ENCODE data around the gene ADCY1.

ADCY1 gene

DNA sequence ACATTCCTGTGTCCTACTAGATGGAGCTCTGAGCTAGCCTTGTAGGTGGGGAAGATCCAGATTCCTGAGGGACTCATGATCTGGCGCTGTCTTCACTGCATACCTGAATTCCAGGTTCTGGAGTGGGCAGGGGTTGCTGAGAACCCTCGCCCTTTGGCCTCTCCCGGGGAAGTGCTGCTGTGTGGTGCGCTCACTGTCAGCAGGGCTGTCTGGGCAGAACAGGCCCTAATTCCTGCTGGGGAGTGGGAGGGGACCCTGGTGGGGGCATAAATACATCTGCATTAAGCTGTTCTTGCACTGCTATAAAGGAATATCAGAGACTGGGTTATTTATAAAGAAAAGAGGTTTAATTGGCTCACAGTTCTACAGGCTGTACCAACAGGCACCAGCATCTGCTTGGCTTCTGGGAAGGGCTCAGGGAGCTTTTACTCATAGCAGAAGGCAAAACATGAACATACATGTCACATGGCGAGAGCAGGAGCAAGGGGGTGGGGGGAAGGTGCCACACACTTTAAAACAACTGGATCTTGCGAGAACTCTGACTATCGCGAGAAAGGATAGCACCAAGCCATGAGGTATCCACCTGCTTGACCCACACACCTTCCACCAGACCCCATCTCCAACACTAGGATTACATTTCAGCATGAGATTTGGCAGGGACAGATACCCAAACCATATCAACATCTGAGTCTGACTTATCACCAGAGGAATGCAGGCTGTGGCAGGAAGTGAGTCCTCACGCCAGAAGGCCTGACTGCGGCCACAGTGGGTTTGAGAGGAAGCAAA, 115.0 kb downstream of the ADCY1 start:
- no peak for DNase-seq (ENCODE audit: low read depth in 2 of 3, low spot score in 1 of 3)

DNA sequence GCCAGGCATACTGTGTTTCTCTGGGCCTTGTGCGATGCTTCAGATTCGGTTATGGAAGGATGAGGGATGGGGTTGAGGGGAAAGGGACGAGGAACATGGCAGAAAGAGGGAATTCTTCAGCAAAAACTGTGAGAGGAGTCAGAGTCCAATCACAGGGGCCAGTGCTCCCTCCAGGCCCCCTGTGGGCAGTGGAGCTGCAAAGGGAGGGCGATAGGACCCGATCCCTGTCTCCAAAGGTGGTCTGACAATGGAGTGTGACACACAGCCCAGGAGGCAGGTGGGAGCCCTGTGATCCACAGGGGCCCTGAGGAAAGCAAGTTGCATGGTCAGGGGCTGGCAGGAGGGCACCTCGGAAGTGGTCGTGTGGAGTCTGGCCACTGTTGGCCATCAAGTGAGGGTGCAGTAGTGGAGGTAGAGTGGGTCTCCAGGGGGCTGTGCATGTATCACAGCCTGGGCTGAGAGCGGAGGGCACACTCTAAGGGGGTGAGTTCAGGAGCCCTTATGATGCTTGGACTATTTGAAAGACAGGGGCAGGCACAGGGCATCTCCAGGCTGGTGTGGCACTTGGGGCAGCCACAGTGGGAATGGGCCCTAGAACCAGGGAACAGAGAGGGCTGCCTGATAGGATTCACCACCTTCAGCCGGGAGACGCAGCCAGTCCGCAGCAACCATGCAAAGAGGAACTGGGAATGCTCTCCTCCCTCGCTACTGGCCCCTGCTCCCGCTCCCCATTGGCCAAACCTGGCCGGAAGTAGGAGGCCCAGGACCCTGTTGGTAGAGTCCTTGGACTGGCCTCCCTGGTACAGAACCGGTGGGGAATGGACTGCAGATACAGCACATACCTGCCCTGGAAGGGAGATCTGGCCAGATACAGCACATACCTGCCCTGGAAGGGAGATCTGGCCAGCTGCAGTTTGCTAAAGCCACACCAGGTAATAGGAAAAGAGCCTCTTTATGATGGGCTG, 115.9 kb downstream of the ADCY1 start:
- no peak for DNase-seq (ENCODE audit: low read depth in 2 of 3, low spot score in 1 of 3)

DNA sequence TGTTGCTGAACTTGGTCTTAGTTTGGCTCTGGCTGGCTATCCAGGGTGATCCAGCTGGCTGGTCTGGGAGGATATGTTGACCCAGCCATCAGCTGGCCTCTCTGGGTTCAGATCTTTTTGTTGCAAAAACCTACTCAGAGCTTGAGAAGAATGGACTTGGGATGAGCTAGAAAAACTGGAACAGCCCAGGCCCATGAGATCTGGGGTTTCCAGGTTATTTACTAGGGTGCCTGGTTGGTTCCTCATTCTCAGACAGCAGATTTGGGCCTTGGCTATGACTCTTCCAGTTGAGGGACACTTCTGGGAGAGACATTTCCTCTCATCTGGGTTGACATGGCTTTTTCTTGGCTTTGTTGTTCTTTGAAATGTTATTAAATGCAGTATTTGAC, 116.6 kb downstream of the ADCY1 start:
- no peak for DNase-seq (ENCODE audit: low read depth in 2 of 3, low spot score in 1 of 3)

DNA sequence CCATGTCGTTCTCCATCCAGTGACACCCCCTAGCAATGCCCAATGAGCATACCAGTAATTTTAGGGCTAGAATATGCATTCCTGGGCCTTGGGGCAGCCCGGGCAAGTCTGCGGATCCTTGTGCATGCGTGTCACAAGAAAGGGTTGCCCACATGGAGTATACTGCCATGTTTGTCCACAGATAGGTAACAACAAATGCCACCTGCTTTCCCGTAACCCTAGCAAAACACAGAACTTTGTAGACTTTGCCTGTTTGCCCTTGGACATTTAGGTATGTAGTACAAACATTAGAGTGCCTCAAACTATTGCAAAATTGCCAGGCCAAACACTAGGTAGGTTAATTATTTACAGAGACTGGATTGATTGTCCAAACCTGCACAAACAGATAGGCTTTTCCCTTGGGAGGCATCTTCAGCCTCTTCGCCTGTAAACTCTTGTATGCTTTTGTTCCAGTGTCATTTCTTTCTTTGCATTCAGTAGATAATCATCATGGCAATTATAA, 117.0 kb downstream of the ADCY1 start:
- no peak for DNase-seq (ENCODE audit: low read depth in 2 of 3, low spot score in 1 of 3)

DNA sequence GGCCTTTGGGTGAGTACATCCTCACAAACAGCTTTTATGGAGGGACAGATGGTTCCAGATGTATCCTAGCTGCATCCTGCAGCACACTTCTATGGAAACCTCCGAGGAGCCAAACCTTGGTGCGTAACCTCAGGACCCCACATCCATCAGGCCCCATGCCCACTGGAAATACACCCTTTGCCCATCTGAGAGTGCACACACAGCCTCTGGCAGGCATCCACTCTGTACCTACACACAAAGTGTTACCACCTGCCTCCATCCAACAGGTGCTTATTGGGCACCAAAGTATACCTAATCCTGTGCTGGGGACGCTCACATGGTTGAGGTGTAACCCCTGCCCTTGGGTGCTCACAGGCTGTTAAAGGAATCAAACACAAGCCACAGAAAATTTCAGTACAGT, 117.9 kb downstream of the ADCY1 start:
- DNase-seq (ENCODE audit: low read depth in 2 of 3, low spot score in 1 of 3): no peak

DNA sequence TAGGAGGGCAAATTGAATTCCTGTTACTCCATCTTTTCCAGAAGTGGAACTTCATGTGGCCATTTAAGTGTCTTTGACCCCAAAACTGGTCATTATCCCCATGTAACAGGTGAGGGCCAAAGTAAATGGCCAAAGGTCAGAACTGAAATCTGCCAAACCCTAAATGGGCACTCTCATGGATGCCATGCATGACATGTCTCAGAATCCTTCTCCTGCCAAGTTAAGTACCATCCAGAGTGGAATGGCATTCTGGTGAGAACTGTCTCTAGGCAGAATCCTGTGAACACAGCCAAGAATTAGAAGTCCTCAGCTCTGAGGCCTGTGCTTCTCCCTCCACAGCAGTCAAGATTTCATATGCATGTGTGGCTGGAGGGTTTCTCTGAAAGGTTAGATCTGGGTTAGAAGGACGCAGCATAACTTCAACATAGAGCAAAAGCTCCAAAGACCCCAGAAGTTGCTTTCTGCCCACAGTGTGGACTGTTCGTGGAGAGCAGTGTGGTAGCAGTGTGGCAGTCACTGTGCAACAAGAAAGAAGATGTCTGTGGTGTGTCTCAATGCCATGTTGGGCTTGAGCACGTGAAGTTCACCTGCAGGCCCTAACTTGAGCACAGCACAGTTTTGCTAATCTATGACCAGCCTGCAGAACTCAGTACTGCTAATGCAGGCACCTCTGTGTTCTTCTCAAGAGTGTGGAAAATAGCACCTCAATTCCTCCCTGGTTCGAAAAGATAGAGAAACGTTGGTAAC, 121.3 kb downstream of the ADCY1 start:
- DNase-seq (ENCODE audit: low read depth in 2 of 3, low spot score in 1 of 3): no peak

DNA sequence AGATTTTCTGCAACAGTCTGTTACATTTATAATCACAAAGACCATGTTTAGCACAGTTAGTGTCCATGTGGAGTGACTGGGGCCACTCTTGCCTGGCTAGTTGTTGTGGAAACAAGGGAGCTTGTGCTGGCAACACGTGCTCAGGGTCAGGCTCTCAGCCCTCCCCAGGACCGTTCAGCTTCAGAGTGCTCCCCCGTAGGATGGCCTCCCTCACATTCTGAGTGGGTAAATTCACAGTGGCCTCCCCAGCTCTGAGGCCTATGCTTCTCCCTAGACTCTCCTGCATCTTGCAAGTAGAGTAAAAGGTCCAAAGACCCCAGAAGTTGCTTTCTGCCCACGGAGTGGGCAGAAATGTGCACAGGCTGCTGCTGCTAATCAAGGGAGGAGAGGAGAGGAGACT, 122.3 kb downstream of the ADCY1 start:
- no peak for DNase-seq (ENCODE audit: low read depth in 2 of 3, low spot score in 1 of 3)

DNA sequence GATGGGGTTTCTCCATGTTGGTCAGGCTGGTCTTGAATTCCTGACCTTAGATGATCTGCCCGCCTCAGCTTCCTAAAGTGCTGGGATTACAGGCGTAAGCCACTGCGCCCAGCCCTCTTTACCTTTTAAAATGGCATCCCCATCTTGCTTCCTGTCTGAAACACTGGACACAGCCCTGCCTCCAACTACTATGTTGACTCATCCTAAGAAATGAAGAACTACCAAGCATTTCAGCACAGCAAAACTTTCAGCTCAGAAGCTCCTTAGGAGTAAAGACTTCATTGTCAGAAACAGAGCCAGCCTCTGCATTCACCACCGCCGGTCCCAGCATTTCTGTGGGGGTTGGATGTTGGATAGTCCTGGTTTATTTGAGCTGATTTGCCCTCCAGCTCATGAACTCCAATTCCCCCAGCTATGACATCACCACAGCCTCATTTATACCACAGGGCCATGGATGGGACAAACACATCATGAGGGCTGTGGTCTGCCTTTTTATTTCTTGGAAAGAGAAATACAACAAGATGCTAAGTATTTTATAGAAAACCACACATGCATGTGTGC, 123.5 kb downstream of the ADCY1 start:
- DNase-seq (ENCODE audit: low read depth in 2 of 3, low spot score in 1 of 3): no peak

DNA sequence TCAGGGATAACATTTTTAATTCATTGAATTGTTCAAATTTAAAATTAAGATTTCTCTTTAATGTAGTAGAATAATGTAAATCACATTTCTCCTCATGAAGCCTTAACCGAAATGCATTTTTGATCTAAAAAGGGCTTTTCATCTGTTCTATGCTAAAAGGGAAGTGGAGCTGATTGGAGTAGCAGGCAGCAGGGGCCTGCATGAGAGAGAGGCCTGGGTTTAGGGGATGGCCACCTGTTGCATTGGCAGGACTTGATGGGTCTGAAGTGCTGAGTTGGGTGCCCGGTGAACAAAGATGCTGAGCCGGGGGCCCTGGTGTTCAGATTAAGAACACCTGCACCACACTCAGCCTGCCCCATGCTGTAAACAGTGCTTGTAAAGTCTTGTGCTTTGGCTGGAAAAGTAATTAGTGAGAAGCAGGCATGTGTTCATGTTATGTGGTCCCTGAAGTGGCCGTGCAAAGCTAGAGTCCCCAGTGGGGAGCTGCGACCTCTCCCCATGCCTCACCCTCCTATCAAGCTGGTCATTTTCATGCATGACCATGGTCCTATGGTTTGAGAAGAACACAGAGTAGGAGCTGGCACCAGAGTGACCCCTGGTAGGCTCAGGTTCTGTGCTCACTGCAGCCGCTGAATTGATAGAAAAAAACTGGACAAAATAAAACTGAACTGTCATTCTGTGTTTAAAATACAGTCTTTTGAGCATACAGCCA, 124.3 kb downstream of the ADCY1 start:
- DNase-seq (ENCODE audit: low read depth in 2 of 3, low spot score in 1 of 3): no peak

DNA sequence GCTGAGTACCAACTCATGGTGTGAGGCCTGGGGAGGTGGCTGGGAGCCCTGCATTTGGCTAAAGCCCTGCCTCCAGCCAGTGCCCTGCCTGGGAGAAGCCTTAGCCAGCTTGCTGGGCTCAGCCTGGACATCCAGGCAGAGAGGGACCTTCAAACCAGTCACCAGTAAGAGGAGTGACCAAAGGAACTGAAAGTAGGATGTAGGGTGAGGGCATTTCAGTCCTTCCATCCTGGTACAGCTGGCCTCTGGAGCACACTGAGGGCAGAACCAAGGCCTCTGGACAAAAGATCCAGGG, 124.8 kb downstream of the ADCY1 start:
- DNase-seq (ENCODE audit: low read depth in 2 of 3, low spot score in 1 of 3): no peak

DNA sequence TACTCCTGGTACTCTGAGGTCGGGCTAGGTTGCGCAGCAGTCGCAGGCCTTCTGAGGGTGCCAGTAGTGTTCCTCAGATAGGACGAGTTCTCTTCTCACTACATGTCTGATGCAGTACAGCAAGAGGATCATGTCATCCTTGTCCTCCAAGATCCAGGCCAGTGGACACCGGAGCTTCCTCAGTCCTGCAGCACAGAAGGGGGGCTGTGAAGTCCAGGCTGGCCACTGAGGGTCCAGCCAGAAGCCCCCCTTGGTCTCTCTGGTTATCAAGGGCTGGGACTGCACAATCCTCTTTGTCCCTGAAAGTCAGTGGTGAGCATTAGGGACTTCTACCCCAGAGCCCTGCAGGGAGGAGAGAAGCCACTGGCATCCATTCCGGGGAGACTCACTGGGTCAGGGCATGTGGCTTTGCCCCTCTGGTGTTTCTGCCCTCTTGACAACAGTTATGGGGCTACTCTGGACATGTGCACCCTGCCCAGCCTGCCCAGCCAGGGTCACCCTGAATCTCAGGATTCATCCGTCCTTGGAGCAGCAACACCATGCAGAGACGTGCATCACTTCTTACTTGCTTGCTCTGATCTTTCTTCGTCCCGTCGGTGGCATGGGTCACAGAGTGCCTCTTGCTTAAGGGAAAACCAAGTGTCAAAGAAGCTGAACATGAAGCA, 125.7 kb downstream of the ADCY1 start:
- no peak for DNase-seq (ENCODE audit: low read depth in 2 of 3, low spot score in 1 of 3)

DNA sequence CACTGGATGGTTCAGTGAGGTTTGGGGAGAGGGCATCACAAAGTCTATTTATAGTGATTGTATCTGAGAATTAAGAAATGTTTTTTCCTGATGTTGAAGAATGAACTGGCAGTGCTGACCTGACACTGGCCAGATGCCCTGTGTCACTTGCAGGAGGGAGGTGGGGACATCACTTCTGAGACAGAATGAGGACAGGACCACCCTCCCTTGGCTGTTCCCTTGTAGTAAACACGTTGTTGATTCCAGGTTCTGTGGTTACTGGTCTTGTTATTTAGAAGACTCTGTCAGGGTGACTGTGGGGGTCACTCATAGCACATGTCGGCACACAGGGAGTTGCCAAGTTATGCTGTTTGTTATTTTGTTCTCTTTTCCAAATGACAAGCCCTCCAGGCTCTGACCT, 126.4 kb downstream of the ADCY1 start:
- DNase-seq (ENCODE audit: low read depth in 2 of 3, low spot score in 1 of 3): no peak

DNA sequence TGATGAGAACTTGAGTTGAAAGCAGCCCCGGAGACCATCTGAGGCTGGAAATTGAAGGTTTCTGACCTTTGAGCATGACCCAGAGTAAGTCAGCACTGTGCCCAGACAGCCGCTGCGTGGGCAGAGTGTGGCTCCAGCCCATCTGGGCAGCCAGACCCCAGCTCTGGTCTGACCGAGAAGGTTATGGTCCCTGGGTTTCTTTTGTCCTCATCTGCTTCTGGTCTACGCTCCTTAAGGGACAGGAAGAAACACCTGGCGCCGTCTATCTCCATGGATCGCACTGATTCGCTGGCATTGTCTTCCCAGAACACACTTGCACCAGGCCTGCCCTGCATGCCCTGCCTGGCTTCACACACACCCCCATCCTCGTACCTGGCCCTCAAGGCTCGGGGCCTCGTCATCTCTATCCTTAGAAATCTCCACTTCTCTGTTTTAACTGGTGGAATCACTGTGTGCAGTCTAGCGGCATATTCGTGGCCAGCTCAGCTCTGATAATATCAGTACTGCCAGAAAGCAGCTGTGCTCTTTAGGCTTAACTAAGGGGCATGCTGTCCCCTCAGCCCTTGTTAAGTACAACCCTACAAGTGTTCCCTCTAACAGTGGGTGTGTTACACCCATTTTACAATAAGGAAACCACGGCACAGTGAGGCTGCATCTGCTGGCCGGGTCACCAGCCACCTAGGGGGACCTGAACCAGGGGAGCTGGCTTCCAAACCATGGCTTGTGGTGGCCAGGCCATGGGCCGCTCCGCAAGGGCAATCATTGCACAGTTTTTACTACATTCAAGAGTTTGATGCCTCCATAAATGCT, 127.7 kb downstream of the ADCY1 start:
- DNase-seq (ENCODE audit: low read depth in 2 of 3, low spot score in 1 of 3): no peak

DNA sequence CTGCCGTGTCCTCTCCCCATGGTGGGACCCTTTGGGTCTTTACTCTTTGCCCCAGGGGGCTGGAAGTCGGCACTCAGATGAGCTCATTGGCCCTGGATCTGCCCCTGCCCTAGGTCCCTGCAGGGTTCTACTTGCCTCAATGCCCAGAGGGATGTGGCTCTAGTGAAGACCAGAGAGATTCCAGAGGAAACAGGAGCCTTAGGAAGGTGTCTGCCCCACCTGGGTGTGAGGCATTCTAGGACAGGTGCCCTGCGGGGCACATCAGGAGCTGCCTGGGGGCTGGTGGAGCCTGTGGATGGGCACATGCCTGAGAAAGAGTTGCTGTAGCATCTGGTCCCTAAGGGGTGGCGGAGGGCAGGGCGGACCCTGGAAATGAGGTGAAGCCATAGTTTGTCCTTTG, 128.6 kb downstream of the ADCY1 start:
- DNase-seq (ENCODE audit: low read depth in 2 of 3, low spot score in 1 of 3): no peak

DNA sequence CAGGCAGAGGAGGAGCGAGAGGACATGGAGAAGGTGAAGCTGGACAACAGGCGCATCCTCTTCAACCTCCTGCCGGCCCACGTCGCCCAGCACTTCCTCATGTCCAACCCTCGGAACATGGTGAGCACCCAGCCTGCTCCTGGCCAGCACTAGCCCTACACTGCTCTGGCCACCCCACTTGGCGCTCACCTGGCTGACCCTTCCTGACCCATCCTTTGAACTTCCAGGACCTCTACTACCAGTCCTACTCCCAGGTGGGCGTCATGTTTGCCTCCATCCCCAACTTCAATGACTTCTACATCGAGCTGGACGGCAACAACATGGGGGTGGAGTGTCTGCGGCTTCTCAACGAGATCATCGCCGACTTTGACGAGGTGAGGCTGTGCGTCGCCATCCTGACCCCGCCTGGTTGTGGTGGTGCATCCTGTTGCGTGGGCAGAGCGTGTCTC, 129.2 kb downstream of the ADCY1 start:
- no peak for DNase-seq (ENCODE audit: low read depth in 2 of 3, low spot score in 1 of 3)

DNA sequence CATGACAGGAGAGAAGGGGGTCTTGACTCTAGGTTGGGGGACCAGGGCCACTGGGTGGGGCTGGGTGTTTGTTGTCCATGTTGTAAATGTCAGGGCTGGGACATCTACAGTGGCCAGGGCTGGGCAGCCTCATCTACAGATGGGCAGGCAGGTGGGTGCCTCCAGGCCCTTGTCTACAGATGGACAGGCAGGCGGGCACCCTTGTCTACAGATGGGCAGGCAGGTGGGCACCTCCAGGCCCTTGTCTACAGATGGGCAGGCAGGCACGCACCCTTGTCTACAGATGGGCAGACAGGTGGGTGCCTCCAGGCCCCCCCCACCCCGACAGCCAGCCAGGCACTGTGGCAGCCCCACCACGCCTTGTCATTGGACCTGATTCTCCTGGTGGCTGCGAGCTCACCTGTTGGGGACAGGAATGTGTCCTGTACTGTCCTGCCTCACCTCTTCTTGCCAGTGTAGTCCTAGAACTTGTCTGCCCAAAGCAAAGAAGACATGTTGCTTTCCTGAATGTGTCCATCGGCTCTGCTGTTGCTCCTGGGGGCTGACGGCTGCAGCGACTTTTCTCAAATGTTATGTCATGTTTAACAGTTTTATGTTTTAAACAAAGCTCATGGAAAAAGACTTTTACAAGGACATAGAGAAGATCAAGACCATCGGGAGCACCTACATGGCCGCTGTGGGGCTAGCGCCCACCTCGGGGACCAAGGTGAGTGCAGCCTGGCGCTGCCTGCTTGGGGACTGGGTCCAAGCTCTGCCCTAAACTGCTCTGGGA, 129.9 kb downstream of the ADCY1 start:
- DNase-seq (ENCODE audit: low read depth in 2 of 3, low spot score in 1 of 3): no peak

DNA sequence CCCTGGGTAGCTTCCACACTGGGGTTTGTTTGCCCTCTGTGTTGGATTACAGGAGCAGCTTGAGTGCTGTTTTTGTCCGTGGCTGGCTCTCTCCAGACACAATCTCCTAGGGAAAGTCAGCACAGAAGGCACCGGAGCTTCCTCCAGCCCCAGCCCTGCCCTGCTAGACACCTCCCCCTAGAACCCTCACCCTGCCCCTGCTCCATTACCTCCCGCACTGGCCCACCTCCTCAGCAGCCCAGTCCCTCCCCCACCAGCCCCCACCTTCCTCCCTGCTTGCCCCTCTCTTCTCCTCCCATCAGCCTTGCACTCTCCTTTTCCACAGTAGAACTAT, 130.5 kb downstream of the ADCY1 start:
- no peak for DNase-seq (ENCODE audit: low read depth in 2 of 3, low spot score in 1 of 3)

DNA sequence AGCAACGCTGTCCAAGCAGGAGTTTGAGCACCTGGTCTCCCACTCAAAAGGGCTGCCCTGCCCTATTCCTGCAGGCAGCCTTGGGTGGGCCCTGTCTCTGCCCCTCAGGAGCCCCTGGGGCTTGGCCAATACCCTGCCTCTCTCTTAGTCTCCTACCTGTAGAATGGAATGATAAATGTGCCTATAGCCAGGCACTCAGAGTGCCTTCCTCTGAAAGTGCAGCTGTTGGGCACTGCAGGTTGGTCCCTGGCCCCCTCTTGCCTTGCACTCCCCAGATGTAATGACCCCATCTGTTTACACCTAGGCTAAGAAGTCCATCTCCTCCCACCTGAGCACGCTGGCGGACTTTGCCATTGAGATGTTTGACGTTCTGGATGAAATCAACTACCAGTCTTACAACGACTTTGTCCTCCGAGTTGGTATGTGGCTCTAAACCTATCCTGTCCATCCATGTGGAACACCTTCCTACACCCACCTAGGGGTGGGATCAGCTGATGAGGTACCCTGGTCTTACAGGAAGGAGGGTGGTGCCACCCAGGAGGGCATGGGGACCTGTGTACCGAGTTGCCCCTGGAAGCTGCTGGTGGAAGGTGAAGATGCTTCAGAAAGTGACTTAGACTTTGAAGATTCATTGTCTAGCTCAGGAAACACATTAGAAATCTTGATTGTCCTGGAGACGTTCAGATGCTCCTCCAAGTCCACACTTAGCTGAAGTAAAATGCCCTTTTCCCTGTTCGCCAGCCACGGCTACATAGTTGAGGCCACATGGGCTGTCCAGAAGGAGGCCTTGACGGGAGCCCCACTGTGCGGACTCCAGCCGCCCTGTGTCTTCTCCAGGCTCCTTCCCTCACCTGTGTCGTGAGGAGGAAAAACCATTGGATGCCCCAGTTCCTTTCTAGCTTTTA, 134.1 kb downstream of the ADCY1 start:
- no peak for DNase-seq (ENCODE audit: low read depth in 2 of 3, low spot score in 1 of 3)
